Measurements from ENCODE around the gene IL17RC. TPM values are rescaled to one million over a fixed set of nuclear protein-coding genes. Genes with fewer than 3 reads are reported as not detected.
A peak's percentile ranks its signal among the peaks of the same experiment; 100 is the strongest.
"Not testable (repeated sequence)": the region's sequence is repeated elsewhere in the genome, so short reads cannot be mapped to it uniquely, and the experiment has no call there.

IL17RC gene
- total RNA-seq, 1 donor from 2014 or later: 20.1 TPM

DNA sequence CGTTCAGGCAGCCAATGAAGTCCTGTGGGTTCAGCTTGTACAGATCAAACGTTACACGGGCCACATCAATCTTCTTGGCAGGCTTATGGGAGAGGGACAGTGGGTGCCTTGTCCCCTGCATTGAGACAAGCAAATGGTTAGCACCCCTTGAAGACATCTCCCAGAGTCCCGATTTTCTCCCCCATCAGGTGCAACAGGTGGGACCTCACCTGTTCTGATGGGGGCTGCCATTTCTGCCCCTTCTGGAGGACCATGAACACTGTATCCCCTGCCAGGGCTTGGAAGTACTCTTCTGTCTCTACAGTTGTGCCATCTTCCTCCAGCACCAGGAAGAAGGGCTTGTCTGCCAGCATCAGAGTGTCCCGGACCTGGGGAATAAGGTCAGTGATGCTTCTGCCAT is 46.9 kb upstream of the IL17RC start:
- TF ChIP-seq EZH2 (IDR thresholded peaks at IDR 0.05; ENCODE audit: insufficient read depth, low read length): no peak
- TF ChIP-seq, protein P1, sequence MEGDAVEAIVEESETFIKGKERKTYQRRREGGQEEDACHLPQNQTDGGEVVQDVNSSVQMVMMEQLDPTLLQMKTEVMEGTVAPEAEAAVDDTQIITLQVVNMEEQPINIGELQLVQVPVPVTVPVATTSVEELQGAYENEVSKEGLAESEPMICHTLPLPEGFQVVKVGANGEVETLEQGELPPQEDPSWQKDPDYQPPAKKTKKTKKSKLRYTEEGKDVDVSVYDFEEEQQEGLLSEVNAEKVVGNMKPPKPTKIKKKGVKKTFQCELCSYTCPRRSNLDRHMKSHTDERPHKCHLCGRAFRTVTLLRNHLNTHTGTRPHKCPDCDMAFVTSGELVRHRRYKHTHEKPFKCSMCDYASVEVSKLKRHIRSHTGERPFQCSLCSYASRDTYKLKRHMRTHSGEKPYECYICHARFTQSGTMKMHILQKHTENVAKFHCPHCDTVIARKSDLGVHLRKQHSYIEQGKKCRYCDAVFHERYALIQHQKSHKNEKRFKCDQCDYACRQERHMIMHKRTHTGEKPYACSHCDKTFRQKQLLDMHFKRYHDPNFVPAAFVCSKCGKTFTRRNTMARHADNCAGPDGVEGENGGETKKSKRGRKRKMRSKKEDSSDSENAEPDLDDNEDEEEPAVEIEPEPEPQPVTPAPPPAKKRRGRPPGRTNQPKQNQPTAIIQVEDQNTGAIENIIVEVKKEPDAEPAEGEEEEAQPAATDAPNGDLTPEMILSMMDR (IDR thresholded peaks at IDR 0.05; ENCODE audit: insufficient read depth, low read depth, low read length): no peak
- Histone ChIP-seq H3K27me3 (ENCODE audit: insufficient read depth, low read length) (no peaks in the 10 kb centered on the region), H3K9ac (ENCODE audit: low read length) (no peak overlapping the region), H2AFZ (ENCODE audit: low read depth, low read length) (no peak overlapping the region), H3K79me2 (ENCODE audit: insufficient read depth, low read length) (no peaks in the 10 kb centered on the region), H4K20me1 (ENCODE audit: insufficient read depth, low read length) (no peaks in the 10 kb centered on the region), H3K9me3 (ENCODE audit: insufficient read depth, low read depth, low read length) (no peaks in the 10 kb centered on the region), H3K4me2 (ENCODE audit: low read length) (no peak overlapping the region), H3K4me1 (ENCODE audit: insufficient read depth, low read length) (peaks cover 8% of the 10 kb centered on the region), H3K36me3 (ENCODE audit: insufficient read depth, low read length) (no peaks in the 10 kb centered on the region), H3K4me3 (ENCODE audit: insufficient read depth, low read depth, low read length) (no peak overlapping the region), H3K27ac (ENCODE audit: low read depth, low read length) (no peak overlapping the region)
- Mint-ChIP-seq H3K27ac (ENCODE audit: unreplicated experiment) (no peak overlapping the region), H3K4me1 (ENCODE audit: low read depth, unreplicated experiment) (no peaks in the 10 kb centered on the region), H3K9me3 (ENCODE audit: unreplicated experiment) (no peaks in the 10 kb centered on the region), H3K27me3 (ENCODE audit: low read depth, unreplicated experiment) (peaks cover 3% of the 10 kb centered on the region), H3K4me3 (ENCODE audit: unreplicated experiment) (no peak overlapping the region), H3K36me3 (ENCODE audit: low read depth, unreplicated experiment) (no peaks in the 10 kb centered on the region)
- FAIRE-seq: no peak
- no peak for DNase-seq (ENCODE audit: low read depth)

DNA sequence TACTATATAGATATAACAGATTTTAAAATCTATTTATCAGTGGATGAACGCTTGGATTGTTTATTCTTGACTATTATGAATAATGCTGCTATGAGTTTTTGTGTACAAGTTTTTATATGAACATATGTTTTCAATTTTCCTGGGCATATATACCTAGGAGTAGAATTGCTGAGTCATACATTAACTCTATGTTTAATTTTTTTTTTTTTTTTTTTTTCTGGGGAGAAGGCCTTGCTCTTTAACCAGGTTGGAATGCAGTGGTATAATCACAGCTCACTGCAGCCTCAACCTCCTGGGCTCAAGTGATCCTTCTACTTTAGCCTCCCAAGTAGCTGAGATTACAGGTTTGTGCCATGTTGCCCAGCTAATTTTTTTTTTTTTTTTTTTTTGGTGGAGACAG is 45.9 kb upstream of the IL17RC start:
- Mint-ChIP-seq H3K27me3 (ENCODE audit: low read depth, unreplicated experiment) (peaks cover 3% of the 10 kb centered on the region), H3K36me3 (ENCODE audit: low read depth, unreplicated experiment) (no peaks in the 10 kb centered on the region), H3K9me3 (ENCODE audit: unreplicated experiment) (no peaks in the 10 kb centered on the region), H3K27ac (ENCODE audit: unreplicated experiment) (no peak overlapping the region), H3K4me3 (ENCODE audit: unreplicated experiment) (no peak overlapping the region), H3K4me1 (ENCODE audit: low read depth, unreplicated experiment) (no peaks in the 10 kb centered on the region)
- TF ChIP-seq, protein P1 (IDR thresholded peaks at IDR 0.05; ENCODE audit: insufficient read depth, low read depth, low read length): no peak
- TF ChIP-seq EZH2 (IDR thresholded peaks at IDR 0.05; ENCODE audit: insufficient read depth, low read length): no peak
- Histone ChIP-seq H4K20me1 (ENCODE audit: insufficient read depth, low read length) (no peaks in the 10 kb centered on the region), H3K4me2 (ENCODE audit: low read length) (no peak overlapping the region), H3K9ac (ENCODE audit: low read length) (no peak overlapping the region), H3K27ac (ENCODE audit: low read depth, low read length) (no peak overlapping the region), H3K4me3 (ENCODE audit: insufficient read depth, low read depth, low read length) (no peak overlapping the region), H3K36me3 (ENCODE audit: insufficient read depth, low read length) (no peaks in the 10 kb centered on the region), H3K4me1 (ENCODE audit: insufficient read depth, low read length) (peaks cover 8% of the 10 kb centered on the region), H3K79me2 (ENCODE audit: insufficient read depth, low read length) (no peaks in the 10 kb centered on the region), H3K9me3 (ENCODE audit: insufficient read depth, low read depth, low read length) (no peaks in the 10 kb centered on the region), H2AFZ (ENCODE audit: low read depth, low read length) (no peak overlapping the region), H3K27me3 (ENCODE audit: insufficient read depth, low read length) (no peaks in the 10 kb centered on the region)
- DNase-seq (ENCODE audit: low read depth) (peak; percentile 58), FAIRE-seq (no peak)

DNA sequence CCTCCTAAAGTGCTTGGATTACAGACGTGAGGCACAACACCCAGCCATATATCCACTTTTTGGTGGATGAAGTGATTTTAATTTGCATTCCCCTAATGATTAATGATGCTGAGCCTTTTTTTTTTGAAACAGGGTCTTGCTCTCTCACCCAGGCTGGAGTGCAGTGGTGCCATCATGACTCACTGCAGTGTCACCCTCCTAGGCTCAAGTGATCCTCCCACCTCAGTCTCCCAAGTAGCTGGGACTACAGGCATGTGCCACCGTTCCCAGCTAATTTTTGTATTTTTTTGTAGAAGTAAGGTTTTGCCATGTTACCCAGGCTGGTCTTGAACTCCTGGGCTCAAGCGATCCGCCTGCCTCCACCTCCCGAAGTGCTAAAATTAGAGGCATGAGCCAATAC is 44.8 kb upstream of the IL17RC start:
- not testable (repeated sequence) for FAIRE-seq; H3K27ac Mint-ChIP-seq (ENCODE audit: unreplicated experiment); H3K9me3 Mint-ChIP-seq (ENCODE audit: unreplicated experiment); H3K36me3 ChIP-seq (ENCODE audit: insufficient read depth, low read length); H3K4me2 ChIP-seq (ENCODE audit: low read length); H3K9me3 ChIP-seq (ENCODE audit: insufficient read depth, low read depth, low read length); H3K36me3 Mint-ChIP-seq (ENCODE audit: low read depth, unreplicated experiment); H3K79me2 ChIP-seq (ENCODE audit: insufficient read depth, low read length); H4K20me1 ChIP-seq (ENCODE audit: insufficient read depth, low read length); H2AFZ ChIP-seq (ENCODE audit: low read depth, low read length); H3K27me3 Mint-ChIP-seq (ENCODE audit: low read depth, unreplicated experiment); H3K27ac ChIP-seq (ENCODE audit: low read depth, low read length); H3K4me3 ChIP-seq (ENCODE audit: insufficient read depth, low read depth, low read length); H3K27me3 ChIP-seq (ENCODE audit: insufficient read depth, low read length); H3K4me3 Mint-ChIP-seq (ENCODE audit: unreplicated experiment); H3K4me1 Mint-ChIP-seq (ENCODE audit: low read depth, unreplicated experiment); H3K4me1 ChIP-seq (ENCODE audit: insufficient read depth, low read length); DNase-seq (ENCODE audit: low read depth); H3K9ac ChIP-seq (ENCODE audit: low read length)
